GM23248 (cell line): ENCODE results near the gene ZSWIM6.

Experiments used
- EZH2 ChIP-seq: fragments of 200-600 bp; sonication (generic); IDR thresholded peaks from 2 replicates; pipeline ENCODE4 v1.6.1; 2018; ENCODE audit warnings: antibody characterized with exemption, mild to moderate bottlenecking; ENCODE audit not compliant: insufficient read depth, poor library complexity, severe bottlenecking
- EZH2phosphoT487 ChIP-seq: fragments of 200-600 bp; sonication (generic); IDR thresholded peaks from 2 replicates; pipeline ENCODE4 v1.6.1; 2018; ENCODE audit warnings: antibody characterized with exemption, moderate library complexity, mild to moderate bottlenecking, low read depth; ENCODE audit not compliant: insufficient read depth

DNA sequence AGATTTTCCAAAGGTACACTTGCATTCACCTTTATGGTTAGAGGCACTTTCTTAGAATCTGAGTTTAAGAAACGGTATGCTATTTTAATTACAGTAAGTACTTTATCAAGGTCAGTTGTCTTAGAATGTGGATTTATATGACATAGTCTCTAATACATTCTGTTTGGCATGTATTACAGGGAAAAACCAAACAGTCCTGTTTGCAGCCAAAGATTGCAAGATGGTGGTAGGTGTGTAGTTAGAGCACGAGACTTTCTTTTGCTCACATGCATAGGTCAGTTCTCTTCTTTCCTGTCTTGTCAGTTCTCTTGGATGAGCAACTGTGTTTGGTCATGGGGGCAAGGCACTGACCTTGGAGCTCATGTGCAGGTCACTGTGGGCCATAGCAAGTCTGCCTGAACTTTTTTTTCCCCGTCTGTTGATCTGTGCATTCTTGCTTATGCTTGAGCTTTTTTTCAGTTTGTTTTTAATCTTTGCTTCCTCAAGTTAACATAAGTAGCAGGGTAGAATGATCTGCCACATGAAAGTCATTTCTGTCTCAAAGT is 20.6 kb downstream of the ZSWIM6 start:
- TF ChIP-seq EZH2 (no peak), EZH2phosphoT487 (no peak)
